Adrenal gland (tissue), 12 donors: Measurements from ENCODE around the gene TANC1. TPM values are rescaled to one million over a fixed set of nuclear protein-coding genes. Genes with fewer than 3 reads are reported as not detected.

Experiments used
- DNase-seq, 7 donors: peaks; one replicate each; pipeline ENCODE4 v3.0.0-alpha.2; 2019 to 2020
- H3K27ac ChIP-seq, 5 donors: fragments of 200-600 bp; sonication (generic) in 4 of 5; 1 replicate in 3 of 5; 2 replicates in 2 of 5; pipeline versions ENCODE4 v1.5.1 to v1.8.0; 2016 to 2020; ENCODE audit warnings: mild to moderate bottlenecking in 1 of 5
- H3K27me3 ChIP-seq: fragments of 200-600 bp; 2 replicates; pipeline ENCODE4 v1.8.0; 2021
- H3K36me3 ChIP-seq, 2 donors: fragments of 200-600 bp; replicated peaks in 1 of 2; 1 replicate in 1 of 2; 2 replicates in 1 of 2; pipeline versions ENCODE4 v1.5.1 to v1.8.0; 2018 to 2022
- H3K4me1 ChIP-seq, 2 donors: fragments of 200-600 bp; replicated peaks in 1 of 2; 1 replicate in 1 of 2; 2 replicates in 1 of 2; pipeline versions ENCODE4 v1.5.1 to v1.8.0; 2018 to 2021
- H3K4me3 ChIP-seq, 4 donors: fragments of 200-600 bp; sonication (generic) in 3 of 4; one replicate each; pipeline ENCODE4 v1.5.1; 2016 to 2018
- H3K9me3 ChIP-seq, 3 donors: fragments of 200-600 bp; sonication (generic) in 1 of 3; replicated peaks in 1 of 3; 1 replicate in 2 of 3; 2 replicates in 1 of 3; pipeline versions ENCODE4 v1.5.1 to v1.8.0; 2016 to 2021
- POLR2A ChIP-seq, 2 donors: fragments of 450-650 bp; IDR thresholded peaks; one replicate each; pipeline ENCODE4 v1.6.1; 2017; ENCODE audit warnings: antibody characterized with exemption in 2 of 2, mild to moderate bottlenecking in 2 of 2, moderate library complexity in 1 of 2
- WGBS, 4 donors: extraction: QIAGEN DNeasy Blood & Tissue Kit in 2 of 4; methylation state at CpG; one replicate each; pipeline versions ENCODE4 v1.1.5 to v1.1.7; 2013 to 2017; 5-methylcytosine and 5-hydroxymethylcytosine counted together
- intact Hi-C, 2 donors: fragments of 100-400 bp; cut with DNase I; formaldehyde crosslinking; loops; one replicate each; pipeline versions ENCODE4 v1.14.1 to v1.15.0; 2022 to 2023
- polyA plus RNA-seq, 3 donors: library from polyadenylated mRNA; stranded (reverse); fragments of 200-250 nt in 2 of 3; fragments of 350-450 nt in 1 of 3; fragmentation: Illumina TruSeq in 1 of 3; extraction: RNeasy Lipid Tissue Mini Kit (QIAGEN cat#74804) in 1 of 3; gene quantifications; one replicate each; pipeline ENCODE4 v1.2.3, GENCODE V29; 2013 to 2014
- total RNA-seq, 9 donors: library from RNA; depleted of rRNA in 4 of 9; stranded (reverse); fragments of >200 nt in 4 of 9; fragments of 120-200 nt in 1 of 9; fragmentation: NEBNext Ultra II Directional in 1 of 9; extraction: Animal tissue kit (Norgen Biotek cat#: 25700) in 1 of 9; gene quantifications; one replicate each; pipeline versions ENCODE4 v1.1.0 to v1.2.4, GENCODE V29; 2013 to 2023
- TF ChIP-seq, protein P1 (sequence below), 6 experiments: fragments of 450-650 bp in 4 of 6; fragments of 200-600 bp in 2 of 6; sonication (generic) in 1 of 6; IDR thresholded peaks; 1 replicate in 5 of 6; 2 replicates in 1 of 6; pipeline versions ENCODE4 v1.5.1 to v1.8.0; 2016 to 2021; ENCODE audit warnings: antibody characterized with exemption in 6 of 6, mild to moderate bottlenecking in 2 of 6, moderate library complexity in 1 of 6
- donor health status: healthy with polysubstance abuse.
- donor health status: Bipolar disorder and iron deficiency.
- donor health status: DM: yes; HTN: yes; CAD: no.
- donor health status: DM: no; HTN: no; CAD: no.
- donor health status: DM: no; HTN: no; CAD: no.
- donor health status: DM: yes; HTN: yes; CAD: no.

Gene TANC1
- total and polyA plus RNA-seq, 12 donors = 14.1 to 53.3 (median 24.8) TPM

DNA sequence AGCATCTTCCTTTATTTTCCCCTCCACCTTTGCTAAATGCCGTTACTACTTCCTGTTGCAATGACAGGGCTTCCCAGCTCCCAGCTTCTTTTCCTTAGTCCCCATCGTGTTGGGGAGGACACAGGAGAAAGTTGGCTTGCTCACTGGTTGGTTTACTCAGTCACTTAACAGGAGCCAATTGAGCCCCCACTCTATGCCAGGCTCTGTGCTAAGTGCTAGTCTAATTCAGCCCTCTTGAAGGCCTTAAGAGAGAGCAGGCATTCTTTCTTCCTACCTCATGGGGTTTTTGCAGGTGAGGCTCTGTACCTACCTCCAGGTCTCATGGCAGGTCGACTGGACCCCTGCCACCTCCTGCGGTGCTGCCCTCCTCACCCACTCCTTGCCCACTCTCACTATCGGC is 20.1 kb downstream of the TANC1 start:
- no peaks in the 10 kb centered on the region for H3K36me3 ChIP-seq
- H3K4me1 ChIP-seq = peaks cover 0 to 4% of the 10 kb centered on the region in 2 donors
- H3K9me3 ChIP-seq = no peaks in the 10 kb centered on the region
- no peak overlapping the region for H3K27ac ChIP-seq
- no peaks in the 10 kb centered on the region for H3K27me3 ChIP-seq
- no peak for DNase-seq
- TF ChIP-seq POLR2A (IDR thresholded peaks at IDR 0.05) = no peak
- TF ChIP-seq, protein P1, sequence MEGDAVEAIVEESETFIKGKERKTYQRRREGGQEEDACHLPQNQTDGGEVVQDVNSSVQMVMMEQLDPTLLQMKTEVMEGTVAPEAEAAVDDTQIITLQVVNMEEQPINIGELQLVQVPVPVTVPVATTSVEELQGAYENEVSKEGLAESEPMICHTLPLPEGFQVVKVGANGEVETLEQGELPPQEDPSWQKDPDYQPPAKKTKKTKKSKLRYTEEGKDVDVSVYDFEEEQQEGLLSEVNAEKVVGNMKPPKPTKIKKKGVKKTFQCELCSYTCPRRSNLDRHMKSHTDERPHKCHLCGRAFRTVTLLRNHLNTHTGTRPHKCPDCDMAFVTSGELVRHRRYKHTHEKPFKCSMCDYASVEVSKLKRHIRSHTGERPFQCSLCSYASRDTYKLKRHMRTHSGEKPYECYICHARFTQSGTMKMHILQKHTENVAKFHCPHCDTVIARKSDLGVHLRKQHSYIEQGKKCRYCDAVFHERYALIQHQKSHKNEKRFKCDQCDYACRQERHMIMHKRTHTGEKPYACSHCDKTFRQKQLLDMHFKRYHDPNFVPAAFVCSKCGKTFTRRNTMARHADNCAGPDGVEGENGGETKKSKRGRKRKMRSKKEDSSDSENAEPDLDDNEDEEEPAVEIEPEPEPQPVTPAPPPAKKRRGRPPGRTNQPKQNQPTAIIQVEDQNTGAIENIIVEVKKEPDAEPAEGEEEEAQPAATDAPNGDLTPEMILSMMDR (IDR thresholded peaks at IDR 0.05) = no peak
- H3K4me3 ChIP-seq = no peak overlapping the region
- intact Hi-C loops = no loop called here
- WGBS, 4 donors = 73 to 77% (median 76%) methylated on average over 5 of the region's 5 CpGs

DNA sequence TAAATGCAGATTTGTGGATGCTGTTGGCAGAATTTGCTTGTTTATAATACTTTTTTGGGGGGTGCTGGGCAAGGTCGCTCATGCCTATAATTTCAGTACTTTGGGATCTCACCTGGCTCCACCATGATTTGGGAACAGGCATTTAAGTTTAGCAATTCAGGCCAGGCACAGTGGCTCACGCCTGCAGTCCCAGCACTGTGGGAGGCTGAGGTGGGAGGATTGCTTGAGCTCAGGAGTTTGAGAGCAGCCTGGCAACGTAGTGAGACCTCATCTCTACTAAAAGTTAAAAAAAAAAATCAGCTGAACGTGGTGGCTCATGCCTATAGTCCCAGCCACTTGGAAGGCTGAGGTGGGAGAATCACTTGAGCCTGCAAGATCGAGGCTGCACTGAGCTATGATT is 20.7 kb downstream of the TANC1 start:
- 78 to 90% (median 86%) methylated on average over 4 to 5 of the region's 5 CpGs for WGBS, 4 donors

DNA sequence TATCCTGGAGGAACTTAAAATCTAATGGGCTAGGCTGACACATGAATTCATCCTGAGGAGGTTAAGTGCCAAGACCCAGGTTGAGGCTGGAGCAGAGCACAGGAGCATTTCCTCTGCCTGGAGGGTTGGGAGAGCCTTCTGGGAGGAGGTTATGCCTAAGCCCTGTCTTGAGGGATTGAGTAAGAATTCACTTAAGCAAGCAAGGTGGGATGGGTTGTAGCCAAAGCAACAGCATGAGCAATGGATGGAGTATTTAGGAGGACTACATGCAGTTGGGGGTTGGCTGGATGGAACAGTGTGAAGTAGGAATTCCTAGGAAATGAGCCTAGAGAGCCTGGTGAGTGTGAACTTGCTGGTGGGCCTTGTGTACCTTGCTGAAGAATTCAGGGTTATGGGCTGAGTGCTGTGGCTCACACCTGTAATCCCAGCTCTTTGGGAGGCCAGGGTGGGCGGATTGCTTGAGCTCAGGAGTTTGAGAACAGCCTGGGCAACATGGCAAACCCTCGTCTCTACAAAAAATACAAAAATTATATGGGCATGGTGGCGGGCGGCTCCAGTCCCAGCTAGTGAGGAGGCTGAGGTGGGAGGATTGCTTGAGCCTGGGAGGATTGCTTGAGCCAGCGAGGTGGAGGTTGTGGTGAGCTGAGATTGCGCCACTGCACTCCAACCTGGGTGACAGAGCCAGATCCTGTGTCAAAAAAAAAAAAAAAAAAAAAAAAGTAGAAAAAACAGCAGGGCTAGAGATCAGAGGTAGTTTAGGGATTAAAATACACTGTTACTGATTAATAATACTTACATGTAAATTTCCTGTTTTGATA is 22.2 kb downstream of the TANC1 start:
- no peaks in the 10 kb centered on the region for H3K9me3 ChIP-seq
- WGBS, 4 donors = 92 to 96% (median 94%) methylated on average over 6 of the region's 6 CpGs
- peaks cover 0 to 6% of the 10 kb centered on the region in 2 donors for H3K4me1 ChIP-seq
- TF ChIP-seq, protein P1 (IDR thresholded peaks at IDR 0.05) = no peak
- TF ChIP-seq POLR2A (IDR thresholded peaks at IDR 0.05) = no peak
- intact Hi-C loops = no loop called here
- no peak for DNase-seq
- no peaks in the 10 kb centered on the region for H3K36me3 ChIP-seq
- no peak overlapping the region for H3K4me3 ChIP-seq
- no peaks in the 10 kb centered on the region for H3K27me3 ChIP-seq
- no peak overlapping the region for H3K27ac ChIP-seq

More for the DNA sequence above, 20.7 kb downstream of the TANC1 start:
- Histone ChIP-seq H3K27me3 (no peaks in the 10 kb centered on the region), H3K4me3 (no peak overlapping the region), H3K36me3 (no peaks in the 10 kb centered on the region), H3K9me3 (no peaks in the 10 kb centered on the region), H3K4me1 (peaks cover 0 to 8% of the 10 kb centered on the region in 2 donors), H3K27ac (no peak overlapping the region)
- TF ChIP-seq, protein P1 (IDR thresholded peaks at IDR 0.05) = no peak
- TF ChIP-seq POLR2A (IDR thresholded peaks at IDR 0.05) = no peak
- DNase-seq = no peak
- intact Hi-C loops = no loop called here

DNA sequence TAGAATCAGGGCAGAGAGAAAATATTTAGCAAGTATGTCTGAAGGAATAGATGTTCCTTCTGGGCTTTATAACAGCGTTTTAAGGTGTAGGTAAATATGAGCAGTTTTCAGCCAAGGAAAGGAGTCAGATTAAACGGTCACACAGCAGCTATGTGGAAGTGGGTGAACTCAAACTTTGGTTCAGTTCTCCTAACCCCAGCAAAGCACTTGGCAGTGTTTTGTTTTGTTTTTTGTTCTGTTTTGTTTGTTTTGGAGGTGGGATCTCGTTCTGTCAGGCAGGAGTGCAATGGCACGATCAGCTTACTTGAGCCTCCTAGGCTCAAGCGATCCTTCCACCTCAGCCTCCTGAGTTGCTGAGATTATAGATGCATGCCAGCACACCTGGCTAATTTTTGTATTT is 24.6 kb downstream of the TANC1 start:
- no peaks in the 10 kb centered on the region for H3K36me3 ChIP-seq
- 85 to 88% (median 85%) methylated on average over 5 of the region's 5 CpGs for WGBS, 4 donors
- peaks cover 0 to 7% of the 10 kb centered on the region in 2 donors for H3K4me1 ChIP-seq
- no peak overlapping the region for H3K4me3 ChIP-seq
- no peaks in the 10 kb centered on the region for H3K9me3 ChIP-seq
- no peak overlapping the region for H3K27ac ChIP-seq
- no peak for DNase-seq
- H3K27me3 ChIP-seq = no peaks in the 10 kb centered on the region
- TF ChIP-seq POLR2A (IDR thresholded peaks at IDR 0.05) = no peak
- TF ChIP-seq, protein P1 (IDR thresholded peaks at IDR 0.05) = no peak
- intact Hi-C loops = no loop called here
